ENCODE measurements around the gene CNTN4. TPM values are rescaled to one million over a fixed set of nuclear protein-coding genes. Genes with fewer than 3 reads are reported as not detected.

The CNTN4 gene
- total and polyA plus RNA-seq, 9 donors: 0.35 to 16.7 (median 3.0) TPM

DNA sequence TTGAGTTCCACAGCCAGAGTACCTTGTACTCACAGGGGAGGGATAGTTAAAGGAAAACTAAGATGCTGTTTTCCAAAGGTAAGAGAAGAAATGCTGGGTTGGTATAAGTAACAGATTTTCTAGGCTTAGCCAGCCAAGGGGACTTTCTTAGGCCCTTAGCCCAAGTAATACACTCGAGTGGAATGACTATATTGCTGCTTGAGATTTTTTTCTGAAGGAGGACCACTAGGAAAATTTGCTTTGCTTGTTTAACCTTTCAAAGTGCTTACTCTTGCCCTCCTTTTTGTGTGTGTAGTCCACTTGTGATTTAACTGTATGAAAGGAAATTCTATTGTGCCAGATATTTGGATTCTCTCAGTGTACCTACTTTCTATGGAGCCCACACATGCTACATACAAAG lies 961.0 kb downstream of the CNTN4 start:
- no peaks in the 10 kb centered on the region for H3K27me3 ChIP-seq
- no peak for DNase-seq
- H3K4me3 ChIP-seq: no peak overlapping the region
- H3K9me3 ChIP-seq: no peaks in the 10 kb centered on the region
- intact Hi-C loops (cut with DNase I): no loop called here
- no peaks in the 10 kb centered on the region for H3K4me1 ChIP-seq (ENCODE audit: insufficient read depth)
- no peak overlapping the region for H3K27ac ChIP-seq
- 66 to 76% (median 69%) methylated on average over 1 of the region's 1 CpG for WGBS, 3 donors
- no peaks in the 10 kb centered on the region for H3K36me3 ChIP-seq
- TF ChIP-seq CTCF (IDR thresholded peaks at IDR 0.05) (no peak), POLR2A (IDR thresholded peaks at IDR 0.05) (no peak), EP300 (IDR thresholded peaks at IDR 0.05) (no peak)

DNA sequence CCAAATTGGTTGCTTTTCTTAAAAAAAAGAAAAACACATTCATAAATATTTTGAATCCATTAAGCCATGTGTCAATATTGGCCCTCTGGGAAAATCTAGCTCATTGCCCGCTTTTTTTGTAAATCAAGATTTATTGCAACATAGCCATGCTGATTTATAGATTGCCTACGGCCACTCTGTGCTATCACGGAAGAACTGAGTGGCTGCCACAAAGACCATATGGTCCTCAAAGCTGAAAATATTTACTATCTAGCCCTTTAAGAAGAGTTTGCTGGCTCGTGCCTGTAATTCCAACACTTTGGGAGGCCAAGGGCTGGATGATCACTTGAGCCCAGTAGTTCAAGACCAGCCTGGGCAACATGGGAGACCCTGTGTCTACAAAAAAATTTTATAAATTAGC lies 965.6 kb downstream of the CNTN4 start:
- TF ChIP-seq POLR2A (IDR thresholded peaks at IDR 0.05) (no peak), CTCF (IDR thresholded peaks at IDR 0.05) (no peak), EP300 (IDR thresholded peaks at IDR 0.05) (no peak)
- DNase-seq: no peak
- Histone ChIP-seq H3K36me3 (no peaks in the 10 kb centered on the region), H3K27ac (no peak overlapping the region), H3K4me3 (no peak overlapping the region), H3K9me3 (no peaks in the 10 kb centered on the region), H3K4me1 (ENCODE audit: insufficient read depth) (no peaks in the 10 kb centered on the region), H3K27me3 (no peaks in the 10 kb centered on the region)
- WGBS, 3 donors: 59 to 61% (median 60%) methylated on average over 4 of the region's 4 CpGs
- intact Hi-C loops (cut with DNase I): no loop called here

GRCh38 chr3:3065876-3066275 lies 967.2 kb downstream of the CNTN4 start:
- Histone ChIP-seq H3K36me3 (no peaks in the 10 kb centered on the region), H3K4me1 (ENCODE audit: insufficient read depth) (no peaks in the 10 kb centered on the region), H3K27me3 (no peaks in the 10 kb centered on the region), H3K9me3 (no peaks in the 10 kb centered on the region), H3K27ac (no peak overlapping the region), H3K4me3 (no peak overlapping the region)
- WGBS, 3 donors: 66 to 83% (median 79%) methylated on average over 2 of the region's 2 CpGs
- intact Hi-C loops (cut with DNase I): no loop called here
- no peak for DNase-seq
- no peak for TF ChIP-seq POLR2A (IDR thresholded peaks at IDR 0.05)
- TF ChIP-seq CTCF (IDR thresholded peaks at IDR 0.05): no peak
- TF ChIP-seq EP300 (IDR thresholded peaks at IDR 0.05): no peak

DNA sequence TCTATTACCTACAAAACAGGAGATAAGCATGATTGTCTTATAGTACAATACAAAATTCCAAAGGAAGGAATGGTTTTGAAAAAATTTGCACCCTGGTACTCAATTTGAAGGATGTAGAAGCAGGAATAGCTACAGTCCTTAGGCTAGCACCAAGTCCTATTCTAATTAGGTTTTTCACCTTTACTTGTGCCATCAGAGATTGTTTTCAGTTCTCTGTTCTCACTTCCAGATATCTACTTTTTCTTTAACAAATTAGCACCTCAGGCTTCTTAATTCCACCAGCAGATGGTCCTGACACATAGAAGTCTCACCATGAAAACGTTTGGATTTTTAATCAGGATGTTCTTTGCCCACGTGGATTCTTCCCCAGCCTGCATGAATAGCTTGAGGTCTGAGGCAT lies 967.7 kb downstream of the CNTN4 start:
- intact Hi-C loops (cut with DNase I): no loop called here
- no peaks in the 10 kb centered on the region for H3K4me1 ChIP-seq (ENCODE audit: insufficient read depth)
- no peaks in the 10 kb centered on the region for H3K36me3 ChIP-seq
- DNase-seq: no peak
- WGBS, 3 donors: 13 to 30% (median 14%) methylated on average over 2 of the region's 2 CpGs
- H3K4me3 ChIP-seq: no peak overlapping the region
- H3K27ac ChIP-seq: no peak overlapping the region
- TF ChIP-seq POLR2A (IDR thresholded peaks at IDR 0.05) (no peak), EP300 (IDR thresholded peaks at IDR 0.05) (no peak), CTCF (IDR thresholded peaks at IDR 0.05) (no peak)
- no peaks in the 10 kb centered on the region for H3K9me3 ChIP-seq
- H3K27me3 ChIP-seq: no peaks in the 10 kb centered on the region

DNA sequence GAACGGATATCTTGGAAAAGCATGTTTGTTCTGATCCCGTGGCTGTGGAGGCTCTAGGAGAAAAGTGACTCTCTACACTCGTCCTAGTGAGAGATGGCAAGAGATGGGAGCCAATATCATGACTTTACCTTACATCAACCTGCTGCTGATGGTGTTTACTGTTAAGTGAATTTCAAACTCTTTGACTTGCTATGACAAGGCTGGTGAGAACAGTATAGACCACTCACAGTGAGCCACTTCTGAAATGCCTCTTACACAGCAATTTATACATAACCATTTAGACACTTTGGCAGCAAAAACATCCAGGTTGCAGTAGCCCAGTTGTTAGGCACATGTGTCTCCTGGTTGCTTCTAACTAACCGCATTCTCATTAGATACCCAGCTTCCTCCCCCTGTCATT lies 968.2 kb downstream of the CNTN4 start:
- 48 to 74% (median 61%) methylated on average over 4 of the region's 4 CpGs for WGBS, 3 donors
- no peak overlapping the region for H3K4me3 ChIP-seq
- H3K36me3 ChIP-seq: no peaks in the 10 kb centered on the region
- DNase-seq: no peak
- TF ChIP-seq CTCF (IDR thresholded peaks at IDR 0.05) (no peak), POLR2A (IDR thresholded peaks at IDR 0.05) (no peak), EP300 (IDR thresholded peaks at IDR 0.05) (no peak)
- intact Hi-C loops (cut with DNase I): no loop called here
- H3K9me3 ChIP-seq: no peaks in the 10 kb centered on the region
- H3K4me1 ChIP-seq (ENCODE audit: insufficient read depth): no peaks in the 10 kb centered on the region
- H3K27ac ChIP-seq: no peak overlapping the region
- no peaks in the 10 kb centered on the region for H3K27me3 ChIP-seq

Measured in ovary (tissue), 9 donors.